Fibroblast of villous mesenchyme (primary cell): ENCODE data around the gene TRIM69. TPM values are rescaled to one million over a fixed set of nuclear protein-coding genes. Genes with fewer than 3 reads are reported as not detected.

Experiments
- DNase-seq: peaks from one replicate; pipeline ENCODE4 v3.0.0-alpha.2; 2010; ENCODE audit warnings: low read depth
- H3K4me3 ChIP-seq: 2 replicates; pipeline ENCODE4 v1.5.1; 2011; ENCODE audit warnings: low read depth, mild to moderate bottlenecking, low read length
- small RNA-seq: library from RNA; depleted of rRNA; stranded (forward); fragments of <200 nt; gene quantifications from one replicate; pipeline ENCODE3, GENCODE V24; 2012
- total RNA-seq: library from RNA; depleted of rRNA; stranded (reverse); fragments of >200 nt; gene quantifications from 2 replicates; pipeline ENCODE4 v1.2.3, GENCODE V29; 2012
- TF ChIP-seq, protein P1 (sequence below): IDR thresholded peaks from 2 replicates; pipeline ENCODE4 v1.5.1; 2012; ENCODE audit warnings: low read depth, mild to moderate bottlenecking, low read length; ENCODE audit not compliant: insufficient read depth

Gene TRIM69
- total RNA-seq, 1 donor, result 13.4 TPM

DNA sequence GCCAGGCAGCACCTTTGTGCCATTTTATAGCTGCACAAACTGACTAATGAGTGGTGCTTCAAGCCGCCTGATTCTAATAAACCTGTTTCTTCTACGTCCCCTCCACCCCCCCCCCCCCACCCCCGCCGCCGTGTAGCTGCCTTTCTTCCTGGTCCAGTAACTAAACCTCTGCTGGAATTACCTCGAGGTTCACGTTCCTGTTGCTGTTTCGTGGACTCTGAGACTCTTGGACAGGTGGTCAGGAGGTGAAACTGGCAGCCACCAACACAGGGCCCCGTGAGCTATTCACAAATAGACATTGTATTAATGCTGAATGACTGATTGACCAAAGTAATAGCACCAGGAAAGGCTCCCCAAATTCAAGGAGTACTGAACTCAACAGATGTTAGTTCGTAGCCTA, 73.9 kb downstream of the TRIM69 start:
- no peak for DNase-seq
- TF ChIP-seq, protein P1, sequence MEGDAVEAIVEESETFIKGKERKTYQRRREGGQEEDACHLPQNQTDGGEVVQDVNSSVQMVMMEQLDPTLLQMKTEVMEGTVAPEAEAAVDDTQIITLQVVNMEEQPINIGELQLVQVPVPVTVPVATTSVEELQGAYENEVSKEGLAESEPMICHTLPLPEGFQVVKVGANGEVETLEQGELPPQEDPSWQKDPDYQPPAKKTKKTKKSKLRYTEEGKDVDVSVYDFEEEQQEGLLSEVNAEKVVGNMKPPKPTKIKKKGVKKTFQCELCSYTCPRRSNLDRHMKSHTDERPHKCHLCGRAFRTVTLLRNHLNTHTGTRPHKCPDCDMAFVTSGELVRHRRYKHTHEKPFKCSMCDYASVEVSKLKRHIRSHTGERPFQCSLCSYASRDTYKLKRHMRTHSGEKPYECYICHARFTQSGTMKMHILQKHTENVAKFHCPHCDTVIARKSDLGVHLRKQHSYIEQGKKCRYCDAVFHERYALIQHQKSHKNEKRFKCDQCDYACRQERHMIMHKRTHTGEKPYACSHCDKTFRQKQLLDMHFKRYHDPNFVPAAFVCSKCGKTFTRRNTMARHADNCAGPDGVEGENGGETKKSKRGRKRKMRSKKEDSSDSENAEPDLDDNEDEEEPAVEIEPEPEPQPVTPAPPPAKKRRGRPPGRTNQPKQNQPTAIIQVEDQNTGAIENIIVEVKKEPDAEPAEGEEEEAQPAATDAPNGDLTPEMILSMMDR, result no peak

DNA sequence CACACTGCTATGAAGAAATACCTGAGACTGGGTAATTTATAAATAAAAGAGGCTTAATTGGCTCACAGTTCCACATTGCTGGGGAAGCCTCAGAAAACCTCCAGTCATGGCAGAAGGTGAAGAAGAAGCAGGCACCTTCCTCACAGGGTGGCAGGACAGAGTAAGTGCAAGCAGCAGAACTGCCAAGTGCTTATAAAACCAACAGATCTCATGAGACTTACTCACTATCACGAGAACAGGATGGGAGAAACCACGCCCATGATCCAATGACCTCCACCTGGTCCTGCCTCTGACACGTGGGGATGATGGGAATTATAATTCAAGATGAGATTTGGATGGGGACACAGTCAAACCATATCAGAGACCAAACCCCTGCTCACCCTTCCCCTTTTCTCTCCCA, 75.0 kb downstream of the TRIM69 start:
- TF ChIP-seq, protein P1, result no peak
- no peak overlapping the region for H3K4me3 ChIP-seq
- no peak for DNase-seq

More for the DNA sequence above, 73.9 kb downstream of the TRIM69 start:
- H3K4me3 ChIP-seq, result no peak overlapping the region

DNA sequence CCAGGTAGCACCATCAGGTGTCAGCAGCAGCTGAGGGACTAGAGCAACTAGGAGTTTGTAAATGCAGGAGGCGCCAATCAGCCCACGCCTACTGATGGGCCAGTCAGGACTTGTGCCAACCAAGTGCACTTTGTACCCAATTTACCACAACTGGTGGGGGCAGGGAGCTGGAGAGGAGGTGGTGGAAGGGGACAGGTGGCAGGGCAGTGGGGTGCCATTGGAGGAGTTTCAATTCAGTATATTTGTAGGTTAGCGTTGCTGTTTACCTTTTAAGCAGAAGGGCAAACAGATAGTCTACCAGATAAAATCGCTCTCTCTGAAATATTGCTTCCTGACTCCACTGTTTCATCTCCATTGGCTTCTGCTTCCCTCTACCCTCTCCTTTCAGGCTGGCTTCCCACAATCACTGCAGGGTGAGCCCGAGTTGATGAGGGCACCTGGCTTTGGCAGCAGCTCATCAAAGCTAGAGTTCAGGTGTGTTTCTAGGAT, 75.7 kb downstream of the TRIM69 start:
- no peak overlapping the region for H3K4me3 ChIP-seq
- DNase-seq, result no peak
- TF ChIP-seq, protein P1, result no peak

DNA sequence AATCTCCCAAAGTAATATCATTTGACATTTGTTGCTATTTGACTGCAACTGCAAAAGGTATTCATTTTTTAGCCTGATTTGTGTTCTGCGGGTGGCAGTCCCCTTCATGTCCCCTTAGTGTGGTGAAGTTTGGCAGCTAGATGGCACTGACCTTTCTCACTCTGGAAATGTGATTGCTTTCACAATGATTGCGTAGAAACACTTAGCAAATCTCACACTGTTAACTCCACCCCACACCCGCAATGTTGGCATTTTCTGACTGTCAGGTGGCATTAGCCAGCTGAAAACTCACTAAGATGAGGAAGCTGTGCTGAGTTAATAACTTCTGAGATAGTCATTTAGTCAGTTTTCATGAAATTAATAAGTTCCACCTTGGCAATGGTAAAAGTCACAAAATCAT, 76.9 kb downstream of the TRIM69 start:
- DNase-seq, result no peak

More for the DNA sequence above, 76.9 kb downstream of the TRIM69 start:
- TF ChIP-seq, protein P1, result no peak
- no peak overlapping the region for H3K4me3 ChIP-seq

Small RNA genes within 50 kb of the gene (small RNA-seq; reads per million reads assigned to genes)
- gene RF00019, result not detected

Other genes starting within 250 kb of the TRIM69 start
- 39.3 and 52.2 TPM in 2 replicates for gene EIF3J, start 199.4 kb upstream of the TRIM69 start, total RNA-seq
- 75.4 and 80.7 TPM in 2 replicates for gene SPG11, start 72.9 kb upstream of the TRIM69 start, total RNA-seq
- gene PATL2, start 25.2 kb upstream of the TRIM69 start, total RNA-seq, result 0.86 and 0.97 TPM in 2 replicates
- 2,255 and 2,821 TPM in 2 replicates for gene B2M, start 25.0 kb upstream of the TRIM69 start, total RNA-seq
- gene TERB2, start 220.2 kb downstream of the TRIM69 start, total RNA-seq, result not detected in 2 replicates